Mesenchymal stem cell (in vitro differentiated cells and primary cell): ENCODE data around the gene SH3PXD2A.

Experiments used
- DNase-seq: peaks from one replicate; pipeline ENCODE4 v3.0.0-alpha.2; 2013
- H2AFZ ChIP-seq: one replicate; pipeline ENCODE4 v1.6.1; 2013; ENCODE audit warnings: low read depth, mild to moderate bottlenecking, control low read depth, inconsistent platforms, low read length, moderate library complexity
- H2AK5ac ChIP-seq: 2 replicates; pipeline ENCODE4 v1.6.1; 2013; ENCODE audit warnings: low read length, moderate library complexity, mild to moderate bottlenecking, inconsistent platforms; ENCODE audit not compliant: severe bottlenecking
- H2BK120ac ChIP-seq: one replicate; pipeline ENCODE4 v1.6.1; 2013; ENCODE audit warnings: low read depth, mild to moderate bottlenecking, inconsistent platforms, low read length, moderate library complexity
- H2BK12ac ChIP-seq, 2 experiments: one replicate each; pipeline ENCODE4 v1.6.1; 2013; ENCODE audit warnings: inconsistent platforms in 2 of 2, low read length in 2 of 2, mild to moderate bottlenecking in 2 of 2, moderate library complexity in 2 of 2, control low read depth in 1 of 2
- H2BK15ac ChIP-seq: one replicate; pipeline ENCODE4 v1.6.1; 2013; ENCODE audit warnings: mild to moderate bottlenecking, low read depth, inconsistent platforms; ENCODE audit not compliant: poor library complexity, severe bottlenecking
- H2BK5ac ChIP-seq: 2 replicates; pipeline ENCODE4 v1.6.1; 2013; ENCODE audit warnings: low read depth, mild to moderate bottlenecking, low read length, control low read depth, inconsistent platforms; ENCODE audit not compliant: poor library complexity, severe bottlenecking
- H3K14ac ChIP-seq, 2 experiments: one replicate each; pipeline ENCODE4 v1.6.1; 2013; ENCODE audit warnings: inconsistent platforms in 2 of 2, low read length in 2 of 2, control low read depth in 1 of 2, mild to moderate bottlenecking in 1 of 2, moderate library complexity in 1 of 2
- H3K18ac ChIP-seq, 2 experiments: one replicate each; pipeline ENCODE4 v1.6.1; 2013; ENCODE audit warnings: inconsistent platforms in 2 of 2, low read length in 2 of 2, control low read depth in 1 of 2, low read depth in 1 of 2, mild to moderate bottlenecking in 1 of 2
- H3K23ac ChIP-seq, 2 experiments: one replicate each; pipeline ENCODE4 v1.6.1; 2013; ENCODE audit warnings: inconsistent platforms in 2 of 2, low read length in 2 of 2, mild to moderate bottlenecking in 2 of 2, moderate library complexity in 2 of 2, control low read depth in 1 of 2
- H3K27ac ChIP-seq: 2 replicates; pipeline ENCODE4 v1.5.1; 2013; ENCODE audit warnings: mild to moderate bottlenecking, moderate library complexity, low read length, control low read depth, inconsistent platforms; ENCODE audit not compliant: poor library complexity, severe bottlenecking
- H3K27me3 ChIP-seq, 2 experiments: 2 replicates each; pipeline versions ENCODE4 v1.6.1 to v1.7.0; 2013; ENCODE audit warnings: low read length in 2 of 2, mild to moderate bottlenecking in 2 of 2, moderate library complexity in 2 of 2, control low read depth in 1 of 2, inconsistent platforms in 1 of 2; ENCODE audit not compliant: control insufficient read depth in 1 of 2, insufficient read depth in 1 of 2
- H3K36me3 ChIP-seq, 2 experiments: 2 replicates each; pipeline versions ENCODE4 v1.6.1 to v1.7.0; 2013; ENCODE audit warnings: low read length in 2 of 2, control low read depth in 1 of 2, inconsistent platforms in 1 of 2, low read depth in 1 of 2, mild to moderate bottlenecking in 1 of 2; ENCODE audit not compliant: insufficient read depth in 2 of 2, control insufficient read depth in 1 of 2
- H3K4ac ChIP-seq, 2 experiments: one replicate each; pipeline ENCODE4 v1.6.1; 2013; ENCODE audit warnings: inconsistent platforms in 2 of 2, low read length in 2 of 2, mild to moderate bottlenecking in 2 of 2, moderate library complexity in 2 of 2, control low read depth in 1 of 2, low read depth in 1 of 2
- H3K4me1 ChIP-seq: 2 replicates; pipeline ENCODE4 v1.6.1; 2013; ENCODE audit warnings: low read depth, low read length, control low read depth; ENCODE audit not compliant: control insufficient read depth, insufficient read depth
- H3K4me2 ChIP-seq: 2 replicates; pipeline ENCODE4 v1.6.1; 2013; ENCODE audit warnings: low read length, mild to moderate bottlenecking, inconsistent platforms; ENCODE audit not compliant: poor library complexity, severe bottlenecking
- H3K4me3 ChIP-seq, 2 experiments: 2 replicates each; pipeline versions ENCODE4 v1.5.1 to v1.7.0; 2013; ENCODE audit warnings: low read length in 2 of 2, mild to moderate bottlenecking in 2 of 2, control low read depth in 1 of 2, low read depth in 1 of 2; ENCODE audit not compliant: insufficient read depth in 1 of 2
- H3K79me1 ChIP-seq: replicated peaks from 2 replicates; pipeline ENCODE4 v1.6.1; 2013; ENCODE audit warnings: mild to moderate bottlenecking, control low read depth, low read length, inconsistent platforms; ENCODE audit not compliant: poor library complexity, severe bottlenecking
- H3K9ac ChIP-seq: 2 replicates; pipeline ENCODE4 v1.7.0; 2013; ENCODE audit warnings: mild to moderate bottlenecking, low read length, moderate library complexity
- H3K9me3 ChIP-seq: 2 replicates; pipeline ENCODE4 v1.7.0; 2013; ENCODE audit warnings: mild to moderate bottlenecking, low read length; ENCODE audit not compliant: control insufficient read depth
- H4K8ac ChIP-seq: one replicate; pipeline ENCODE4 v1.6.1; 2013; ENCODE audit warnings: inconsistent platforms, mild to moderate bottlenecking, low read length, moderate library complexity
- H4K91ac ChIP-seq: one replicate; pipeline ENCODE4 v1.6.1; 2013; ENCODE audit warnings: mild to moderate bottlenecking, low read length, inconsistent platforms
- WGBS: methylation state at CpG from one replicate; pipeline ENCODE4 v1.1.7; 2013; ENCODE audit warnings: mixed read lengths; 5-methylcytosine and 5-hydroxymethylcytosine counted together

The SH3PXD2A gene

DNA sequence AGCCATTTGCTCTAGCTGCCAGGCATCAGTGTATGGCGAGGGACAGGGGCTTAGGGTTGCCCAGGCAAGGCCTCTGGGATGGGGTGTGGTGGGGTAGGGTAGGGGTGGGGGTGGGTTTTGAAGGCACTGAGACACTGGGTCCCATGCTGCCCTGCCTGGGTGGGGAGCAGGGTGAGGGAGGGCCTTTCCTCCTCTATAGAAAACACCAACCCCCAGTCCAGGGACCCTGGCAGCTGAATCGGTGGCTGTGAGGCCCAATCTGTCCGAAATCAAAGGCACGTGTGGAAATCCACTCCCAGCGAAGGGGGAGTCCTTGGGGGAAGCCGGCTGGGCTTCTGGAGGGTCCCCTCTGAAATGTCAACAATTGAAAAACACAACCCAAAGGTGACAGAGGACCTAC, 255.5 kb downstream of the SH3PXD2A start:
- no peak overlapping the region for H2AFZ ChIP-seq
- no peaks in the 10 kb centered on the region for H3K79me1 ChIP-seq
- H2BK5ac ChIP-seq: no peak overlapping the region
- peaks cover 0 to 24% of the 10 kb centered on the region in 2 experiments for H3K27me3 ChIP-seq
- H4K8ac ChIP-seq: no peak overlapping the region
- H3K4ac ChIP-seq: no peak overlapping the region
- H3K4me2 ChIP-seq: no peak overlapping the region
- WGBS: 90% methylated on average over 6 of the region's 6 CpGs
- H2BK15ac ChIP-seq: no peak overlapping the region
- no peak overlapping the region for H2AK5ac ChIP-seq
- no peak overlapping the region for H2BK120ac ChIP-seq
- H2BK12ac ChIP-seq: no peak overlapping the region
- H4K91ac ChIP-seq: no peak overlapping the region
- no peak for DNase-seq
- peak overlapping the region; percentile 19 for H3K9ac ChIP-seq
- no peaks in the 10 kb centered on the region for H3K4me1 ChIP-seq
- H3K27ac ChIP-seq: no peak overlapping the region
- no peak overlapping the region for H3K4me3 ChIP-seq
- no peak overlapping the region for H3K18ac ChIP-seq
- H3K23ac ChIP-seq: no peak overlapping the region
- H3K14ac ChIP-seq: no peak overlapping the region
- peaks cover 24 to 59% of the 10 kb centered on the region in 2 experiments for H3K36me3 ChIP-seq
- no peaks in the 10 kb centered on the region for H3K9me3 ChIP-seq

DNA sequence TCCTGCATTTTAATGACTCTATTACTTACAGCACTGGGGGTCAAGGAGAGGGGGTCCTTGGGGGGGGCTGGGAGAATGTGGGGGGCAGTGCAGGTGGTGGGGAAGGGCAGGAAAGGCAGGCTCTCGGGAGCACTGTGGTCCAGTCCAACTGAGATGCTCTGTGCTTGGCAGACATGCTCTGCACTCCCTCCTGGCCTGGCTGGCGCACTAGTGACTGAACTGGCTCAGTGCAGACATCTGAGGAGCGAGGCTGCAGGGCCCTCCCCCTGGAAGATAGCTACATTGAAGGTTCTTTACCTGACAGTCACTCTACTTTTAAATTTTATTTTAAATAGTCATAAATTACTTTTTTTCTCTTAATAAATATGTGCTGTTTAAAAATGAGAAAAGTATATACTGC, 256.2 kb downstream of the SH3PXD2A start:
- Histone ChIP-seq H3K9ac (no peak overlapping the region), H3K9me3 (no peaks in the 10 kb centered on the region), H2BK5ac (no peak overlapping the region), H3K36me3 (peaks cover 23 to 54% of the 10 kb centered on the region in 2 experiments), H3K4ac (no peak overlapping the region), H3K23ac (no peak overlapping the region), H3K27ac (no peak overlapping the region), H3K4me1 (no peaks in the 10 kb centered on the region), H4K91ac (no peak overlapping the region), H3K4me2 (no peak overlapping the region), H3K18ac (no peak overlapping the region), H4K8ac (no peak overlapping the region), H3K79me1 (no peaks in the 10 kb centered on the region), H3K27me3 (peaks cover 0 to 27% of the 10 kb centered on the region in 2 experiments), H3K4me3 (no peak overlapping the region), H2BK12ac (no peak overlapping the region), H2AFZ (no peak overlapping the region), H2BK120ac (no peak overlapping the region), H2AK5ac (no peak overlapping the region), H2BK15ac (no peak overlapping the region), H3K14ac (no peak overlapping the region)
- DNase-seq: no peak
- 66% methylated on average over 2 of the region's 3 CpGs for WGBS

DNA sequence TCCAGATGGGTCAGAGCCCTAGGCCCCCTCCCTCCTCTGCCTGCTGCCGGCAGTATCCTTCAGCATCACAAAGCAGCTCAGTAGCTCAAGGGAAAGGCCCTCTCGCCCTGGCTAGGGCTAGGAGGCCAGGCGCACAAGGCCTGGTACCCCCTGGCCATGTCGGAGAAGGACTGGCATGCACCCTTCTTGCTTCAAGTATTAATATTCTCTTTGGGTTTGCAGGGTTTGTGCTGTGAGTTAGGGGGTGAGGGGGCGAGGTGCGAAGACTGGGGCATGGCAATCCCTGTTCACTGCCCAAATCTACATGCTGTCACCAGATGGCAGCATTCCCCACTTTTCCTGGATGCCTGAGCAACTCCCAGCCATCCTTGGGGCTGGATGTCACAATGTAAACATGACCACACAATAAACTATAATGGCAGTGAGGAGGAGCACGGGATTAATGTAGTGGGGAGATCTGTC, 256.7 kb downstream of the SH3PXD2A start:
- H2BK120ac ChIP-seq: no peak overlapping the region
- no peak overlapping the region for H3K27ac ChIP-seq
- no peak overlapping the region for H2BK5ac ChIP-seq
- no peak overlapping the region for H3K9ac ChIP-seq
- no peaks in the 10 kb centered on the region for H3K4me1 ChIP-seq
- H3K14ac ChIP-seq: no peak overlapping the region
- H4K8ac ChIP-seq: no peak overlapping the region
- no peak overlapping the region for H2BK12ac ChIP-seq
- no peak overlapping the region for H3K4me2 ChIP-seq
- no peak overlapping the region for H3K4ac ChIP-seq
- H3K79me1 ChIP-seq: no peaks in the 10 kb centered on the region
- H3K23ac ChIP-seq: no peak overlapping the region
- peaks cover 0 to 27% of the 10 kb centered on the region in 2 experiments for H3K27me3 ChIP-seq
- no peak overlapping the region for H2BK15ac ChIP-seq
- H3K4me3 ChIP-seq: no peak overlapping the region
- whole genome bisulfite sequencing: 70% methylated on average over 6 of the region's 7 CpGs
- no peak overlapping the region for H4K91ac ChIP-seq
- H3K9me3 ChIP-seq: no peaks in the 10 kb centered on the region
- no peak overlapping the region for H3K18ac ChIP-seq
- peak; percentile 88 for DNase-seq
- H3K36me3 ChIP-seq: peaks cover 23 to 49% of the 10 kb centered on the region in 2 experiments
- H2AFZ ChIP-seq: no peak overlapping the region
- H2AK5ac ChIP-seq: no peak overlapping the region

DNA sequence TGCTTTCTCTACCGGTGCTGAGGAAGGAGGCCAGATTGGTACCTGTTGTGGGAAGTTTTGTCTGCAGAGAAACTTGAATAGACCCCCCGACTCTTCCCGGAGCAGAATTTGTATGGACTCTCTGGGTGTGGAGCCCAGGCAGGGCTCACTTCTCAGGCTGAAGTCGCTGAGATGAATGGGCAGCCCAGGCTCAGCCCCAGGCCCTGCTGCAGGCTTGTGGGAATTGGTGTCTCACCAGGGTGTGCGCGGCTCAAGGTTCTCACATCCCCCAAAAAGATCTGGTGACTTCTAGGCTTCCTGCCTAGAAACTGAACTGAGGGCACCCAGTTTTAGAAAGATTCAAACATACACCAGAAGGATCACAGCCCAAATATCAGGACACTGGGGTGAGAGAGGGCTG, 258.4 kb downstream of the SH3PXD2A start:
- Histone ChIP-seq H4K91ac (no peak overlapping the region), H3K79me1 (no peaks in the 10 kb centered on the region), H3K4me3 (no peak overlapping the region), H3K9me3 (no peaks in the 10 kb centered on the region), H2AFZ (no peak overlapping the region), H3K9ac (peak overlapping the region; percentile 32), H3K4me1 (no peaks in the 10 kb centered on the region), H3K23ac (no peak overlapping the region), H2BK5ac (no peak overlapping the region), H2BK12ac (no peak overlapping the region), H3K36me3 (peaks cover 9 to 35% of the 10 kb centered on the region in 2 experiments), H3K27me3 (peaks cover 0 to 31% of the 10 kb centered on the region in 2 experiments), H3K18ac (no peak overlapping the region), H2BK15ac (no peak overlapping the region), H3K27ac (no peak overlapping the region), H3K14ac (no peak overlapping the region), H3K4me2 (no peak overlapping the region), H2AK5ac (no peak overlapping the region), H4K8ac (peak overlapping the region; percentile 21), H3K4ac (no peak overlapping the region), H2BK120ac (no peak overlapping the region)
- WGBS: 90% methylated on average over 6 of the region's 6 CpGs
- no peak for DNase-seq
